ENCODE measurements around the gene SPATA24.

GRCh38 chr5:139364466-139364865 lies 39.4 kb downstream of the SPATA24 start:
- TF ChIP-seq CTCF (IDR thresholded peaks at IDR 0.05; ENCODE audit: low read depth, low read length, missing input control) (no peak), FOXA1 (IDR thresholded peaks at IDR 0.05) (no peak), YY1 (IDR thresholded peaks at IDR 0.05) (no peak), TAF1 (conservative IDR thresholded peaks at IDR 0.05) (no peak), JUND (IDR thresholded peaks at IDR 0.05) (no peak), REST (IDR thresholded peaks at IDR 0.05) (no peak), HNF4A (conservative IDR thresholded peaks at IDR 0.05) (no peak), FOXA2 (IDR thresholded peaks at IDR 0.05) (no peak), SP1 (IDR thresholded peaks at IDR 0.05) (no peak)
